Measurements from ENCODE around the gene FIGNL2.

The FIGNL2 gene

DNA sequence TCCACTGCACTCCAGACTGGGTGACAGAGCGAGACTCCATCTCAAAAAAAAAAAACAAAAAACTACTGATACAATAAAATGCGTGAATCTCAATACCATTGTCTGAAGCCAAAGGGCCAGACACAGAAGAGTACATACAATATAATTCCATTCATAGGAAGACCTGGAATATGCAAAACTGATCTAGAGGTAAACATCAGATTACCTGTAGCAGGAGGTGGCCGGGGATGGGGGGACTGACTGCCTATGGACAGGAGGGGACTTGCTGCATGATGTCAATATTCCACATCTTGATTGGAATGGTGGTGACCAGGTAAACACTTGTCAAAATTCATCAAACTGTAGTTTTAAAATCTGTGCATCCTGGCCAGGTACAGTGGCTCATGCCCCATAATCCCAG is 12.5 kb upstream of the FIGNL2 start:
- DNase-seq (ENCODE audit: low read depth in 2 of 2, low spot score in 1 of 2), result no peak

- no peak for DNase-seq (ENCODE audit: low read depth in 2 of 2, low spot score in 1 of 2)
Observed at GRCh38 chr12:51855586-51856428, 7.3 kb upstream of the FIGNL2 start.

GRCh38 chr12:51852404-51853137 is 4.1 kb upstream of the FIGNL2 start:
- no peak for DNase-seq (ENCODE audit: low read depth in 2 of 2, low spot score in 1 of 2)

- DNase-seq (ENCODE audit: low read depth in 2 of 2, low spot score in 1 of 2), result no peak
Observed at GRCh38 chr12:51851413-51852124, 3.1 kb upstream of the FIGNL2 start.

- no peak for DNase-seq (ENCODE audit: low read depth in 2 of 2, low spot score in 1 of 2)
Observed at GRCh38 chr12:51850965-51851299, 2.4 kb upstream of the FIGNL2 start.

- DNase-seq (ENCODE audit: low read depth in 2 of 2, low spot score in 1 of 2), result no peak
Observed at GRCh38 chr12:51850081-51850964, 1.8 kb upstream of the FIGNL2 start.

- DNase-seq (ENCODE audit: low read depth in 2 of 2, low spot score in 1 of 2), result no peak
Observed at GRCh38 chr12:51848841-51849735, 570 bp upstream of the FIGNL2 start.

- DNase-seq (ENCODE audit: low read depth in 2 of 2, low spot score in 1 of 2), result no peak
Observed at GRCh38 chr12:51847643-51848325, 734 bp downstream of the FIGNL2 start.

DNA sequence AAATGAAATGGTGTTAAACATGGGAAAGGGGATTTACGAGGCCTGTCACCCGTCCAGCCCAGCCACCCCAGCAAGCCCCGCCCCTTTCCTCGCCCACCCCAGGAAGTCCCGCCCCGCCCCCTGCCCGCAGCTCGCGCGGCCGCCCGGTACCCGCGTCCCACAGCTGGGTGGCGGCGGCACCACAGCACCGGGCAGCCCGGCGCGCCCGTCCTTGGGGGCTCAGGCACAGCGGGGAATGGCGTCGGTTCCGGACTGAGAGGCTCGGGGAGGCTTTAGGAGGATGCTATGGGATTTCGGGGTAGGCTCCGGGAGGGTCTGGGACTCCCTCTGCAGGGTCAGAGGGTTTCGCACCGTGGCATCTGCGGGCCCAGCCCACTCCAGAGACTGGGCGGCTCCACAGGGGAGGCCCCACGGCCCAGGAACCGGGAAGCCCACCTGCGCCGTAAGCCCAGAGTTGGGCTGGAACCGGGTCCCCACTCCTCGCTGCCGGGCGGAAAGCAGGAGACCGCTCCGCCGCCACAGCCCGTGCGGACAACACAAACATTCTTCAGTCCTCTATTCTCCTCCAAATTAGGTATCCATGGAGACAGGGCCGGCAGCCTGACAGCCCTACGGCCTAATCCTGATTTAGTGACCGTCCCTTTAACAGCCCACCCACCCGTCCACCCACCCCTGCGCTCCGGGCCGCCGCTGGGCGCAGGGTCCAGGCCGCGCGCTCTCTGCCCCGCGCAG is 1.4 kb downstream of the FIGNL2 start:
- peak in 1 of 2 donors; percentile 23 for DNase-seq (ENCODE audit: low read depth in 2 of 2, low spot score in 1 of 2)

DNA sequence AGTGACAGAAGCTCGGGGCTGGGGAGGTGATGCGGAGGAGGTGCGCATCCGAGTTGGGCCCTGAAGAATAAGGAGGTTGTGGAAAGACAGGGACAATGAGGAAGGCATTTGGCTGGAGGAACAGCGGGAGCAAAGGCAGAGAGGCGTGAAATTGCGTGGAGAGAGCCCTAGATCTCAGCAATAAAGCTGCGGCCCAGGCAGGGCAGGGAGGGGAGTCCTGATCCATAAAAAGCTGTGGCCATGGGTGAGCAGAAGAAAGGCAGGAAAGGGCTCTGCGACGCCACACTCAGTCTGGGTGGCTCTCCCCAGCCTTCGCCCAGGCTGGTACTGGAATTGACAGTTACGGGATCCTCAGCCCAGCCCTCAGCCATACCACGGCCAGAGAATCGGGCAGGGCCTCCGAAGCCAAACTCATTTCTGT is 2.2 kb downstream of the FIGNL2 start:
- DNase-seq (ENCODE audit: low read depth in 2 of 2, low spot score in 1 of 2), result no peak

DNA sequence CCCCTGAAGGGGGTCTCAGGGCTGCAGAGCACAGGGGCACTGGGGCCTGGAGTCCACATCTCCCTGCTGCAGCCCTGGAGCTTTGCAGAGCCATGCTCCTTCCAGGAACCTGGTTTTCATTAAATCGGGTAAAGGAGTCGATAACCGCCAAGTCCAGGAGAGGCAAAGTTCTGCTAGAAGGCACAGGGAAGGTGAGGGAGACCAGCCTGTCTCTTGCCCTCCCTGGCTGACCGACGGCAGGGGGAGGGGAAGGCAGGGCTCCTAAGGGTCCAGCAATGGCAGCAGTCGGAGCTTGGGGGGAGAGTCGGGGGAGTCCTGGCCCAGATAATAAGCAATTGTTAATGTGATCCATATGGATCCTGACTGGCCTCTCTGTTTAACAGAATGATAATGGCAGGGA is 3.0 kb downstream of the FIGNL2 start:
- DNase-seq (ENCODE audit: low read depth in 2 of 2, low spot score in 1 of 2), result no peak

DNA sequence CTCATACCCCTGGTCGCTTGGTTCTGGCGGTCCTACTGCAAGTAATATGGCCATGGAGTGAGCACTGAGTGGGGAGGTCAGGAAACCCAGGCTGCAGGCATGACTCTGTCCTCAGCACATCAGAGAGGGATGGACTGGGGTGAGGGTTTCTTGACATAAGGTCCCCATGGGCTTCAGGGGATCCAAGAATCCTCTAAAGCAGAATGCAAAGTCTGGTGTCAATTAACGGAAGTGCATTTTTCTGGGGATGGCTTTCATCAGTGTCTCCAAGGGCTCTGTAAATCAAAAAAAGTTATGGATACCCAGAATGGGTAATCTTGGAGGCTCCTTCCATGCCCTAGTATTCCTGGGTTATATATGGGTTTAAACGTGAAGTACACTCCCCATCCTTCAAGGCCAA is 3.7 kb downstream of the FIGNL2 start:
- DNase-seq (ENCODE audit: low read depth in 2 of 2, low spot score in 1 of 2), result no peak

DNA sequence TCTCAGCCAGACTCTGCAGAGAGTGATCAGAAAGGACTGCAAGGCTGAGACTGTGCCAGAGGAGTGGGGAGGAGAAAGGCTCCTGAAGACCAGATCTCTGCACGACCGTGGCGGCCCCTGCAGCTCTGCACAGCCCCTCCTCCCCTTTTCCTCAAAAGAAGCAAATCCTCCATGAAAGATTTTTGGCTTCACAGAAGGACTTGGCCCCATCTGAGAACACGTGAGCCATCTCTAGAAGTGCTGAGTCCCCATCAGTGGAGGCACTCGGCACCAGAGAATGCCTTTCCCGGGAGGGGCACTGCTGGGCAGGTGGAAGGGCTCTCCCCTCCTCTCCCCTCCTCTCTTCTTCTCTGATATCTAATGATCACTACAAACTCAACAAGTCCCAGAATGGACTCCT is 6.8 kb downstream of the FIGNL2 start:
- DNase-seq (ENCODE audit: low read depth in 2 of 2, low spot score in 1 of 2), result no peak

DNA sequence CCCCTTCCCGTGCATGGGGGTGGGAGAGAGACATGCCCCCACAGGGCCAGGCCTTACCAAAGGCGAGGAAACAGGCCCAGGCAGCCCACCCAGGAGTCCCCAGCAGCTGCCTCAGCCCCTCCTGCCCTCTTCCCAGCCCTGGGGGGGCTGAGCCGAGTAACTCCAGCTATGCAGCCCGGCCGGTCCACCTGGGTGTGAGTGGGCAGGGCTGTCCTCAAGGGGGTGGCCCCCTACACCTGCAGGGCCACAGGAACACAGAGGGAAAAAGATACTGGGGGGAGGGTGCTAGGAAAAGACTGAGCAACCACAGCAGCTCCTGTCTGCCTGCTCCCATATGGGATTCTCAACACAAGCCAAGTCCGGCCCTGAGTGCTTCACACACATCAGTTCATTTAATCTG is 7.6 kb downstream of the FIGNL2 start:
- no peak for DNase-seq (ENCODE audit: low read depth in 2 of 2, low spot score in 1 of 2)

DNA sequence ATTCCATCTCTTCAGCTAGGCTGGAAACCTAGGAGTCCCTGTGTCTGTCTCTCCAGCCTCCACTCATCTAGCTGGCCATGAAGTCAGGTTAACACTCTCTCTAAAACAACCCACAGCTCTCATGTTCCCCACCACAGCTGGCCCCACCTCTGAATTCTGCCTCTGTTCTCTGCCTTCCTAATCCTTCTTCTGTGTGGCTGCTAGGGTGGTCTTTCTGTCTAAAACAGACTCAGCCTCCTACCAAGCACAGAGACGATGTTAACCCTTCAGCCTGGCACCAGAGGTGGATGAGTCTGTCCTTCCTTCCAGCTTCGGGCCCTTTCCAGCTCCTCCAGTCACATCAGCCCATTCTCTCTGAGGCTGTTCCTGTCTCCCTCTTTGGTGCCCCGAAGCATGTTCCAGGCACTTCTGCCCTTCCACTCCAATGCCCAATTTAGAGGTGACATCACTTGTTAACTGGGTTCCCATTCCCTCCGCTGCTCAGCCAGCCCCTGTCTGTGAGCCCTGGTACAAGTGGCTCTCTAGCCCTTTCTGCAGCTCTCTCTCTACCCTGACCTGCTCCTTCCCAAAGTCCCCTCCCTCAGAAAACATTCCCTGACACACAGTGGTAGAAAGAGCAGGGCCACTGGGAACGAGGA is 9.1 kb downstream of the FIGNL2 start:
- DNase-seq (ENCODE audit: low read depth in 2 of 2, low spot score in 1 of 2), result no peak

GRCh38 chr12:51838762-51839161 is 9.8 kb downstream of the FIGNL2 start:
- no peak for DNase-seq (ENCODE audit: low read depth in 2 of 2, low spot score in 1 of 2)

DNA sequence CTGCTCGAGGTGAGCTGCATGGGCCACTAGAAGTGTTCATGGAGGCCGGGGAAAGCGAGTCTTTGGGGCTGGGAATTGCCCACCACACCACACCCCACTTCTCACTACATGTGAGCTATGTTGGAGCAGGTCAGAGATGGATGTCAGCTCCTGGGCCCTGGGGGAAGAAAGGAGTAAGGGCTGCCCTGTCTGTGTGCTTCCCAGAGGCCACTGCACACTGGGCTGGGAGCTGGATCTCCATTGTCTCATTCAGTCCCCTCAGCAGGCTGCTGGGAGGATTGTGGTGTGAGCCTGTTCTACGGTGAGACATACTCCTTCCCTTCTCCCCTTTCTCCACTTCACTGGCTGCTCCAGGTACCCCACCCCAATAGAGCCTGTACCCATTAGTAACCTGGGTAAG is 10.5 kb downstream of the FIGNL2 start:
- DNase-seq (ENCODE audit: low read depth in 2 of 2, low spot score in 1 of 2), result no peak

- DNase-seq (ENCODE audit: low read depth in 2 of 2, low spot score in 1 of 2), result no peak
Observed at GRCh38 chr12:51837286-51837685, 11.2 kb downstream of the FIGNL2 start.
